Neuronal stem cell (in vitro differentiated cells): Measurements from ENCODE around the gene RNASEH2C.

Experiments used
- DNase-seq: peaks from one replicate; pipeline ENCODE4 v3.0.0-alpha.2; 2013; ENCODE audit warnings: low spot score
- H2AFZ ChIP-seq: one replicate; pipeline ENCODE4 v1.6.1; 2013; ENCODE audit warnings: mild to moderate bottlenecking, low read length, inconsistent platforms
- H2AK5ac ChIP-seq: 2 replicates; pipeline ENCODE4 v1.6.1; 2013; ENCODE audit warnings: low read depth, mild to moderate bottlenecking, inconsistent platforms, low read length, moderate library complexity, mixed read lengths
- H2BK120ac ChIP-seq: 2 replicates; pipeline ENCODE4 v1.6.1; 2013; ENCODE audit warnings: low read depth, mild to moderate bottlenecking, inconsistent platforms, low read length, moderate library complexity, mixed read lengths
- H2BK12ac ChIP-seq: one replicate; pipeline ENCODE4 v1.6.1; 2013; ENCODE audit warnings: low read length, inconsistent platforms
- H2BK15ac ChIP-seq: 2 replicates; pipeline ENCODE4 v1.6.1; 2013; ENCODE audit warnings: mild to moderate bottlenecking, low read length, inconsistent platforms, mixed read lengths
- H2BK5ac ChIP-seq: one replicate; pipeline ENCODE4 v1.6.1; 2013; ENCODE audit warnings: inconsistent platforms, mild to moderate bottlenecking, low read length, moderate library complexity
- H3K14ac ChIP-seq: one replicate; pipeline ENCODE4 v1.6.1; 2013; ENCODE audit warnings: low read length, inconsistent platforms
- H3K18ac ChIP-seq: 2 replicates; pipeline ENCODE4 v1.6.1; 2013; ENCODE audit warnings: low read length, inconsistent platforms
- H3K23ac ChIP-seq: 2 replicates; pipeline ENCODE4 v1.6.1; 2013; ENCODE audit warnings: low read depth, mild to moderate bottlenecking, mixed read lengths, low read length, inconsistent platforms; ENCODE audit not compliant: poor library complexity
- H3K27ac ChIP-seq: replicated peaks from 3 replicates; pipeline ENCODE4 v1.5.1; 2013; ENCODE audit warnings: low read length, inconsistent platforms
- H3K27me3 ChIP-seq, 3 experiments: 2 replicates each; pipeline ENCODE4 v1.6.1; 2013; ENCODE audit warnings: low read length in 3 of 3, mild to moderate bottlenecking in 2 of 3, inconsistent platforms in 1 of 3, low read depth in 1 of 3, mixed read lengths in 1 of 3, moderate library complexity in 1 of 3; ENCODE audit not compliant: control insufficient read depth in 3 of 3, insufficient read depth in 3 of 3
- H3K36me3 ChIP-seq, 2 donors: replicated peaks in 1 of 2; 2 replicates each; pipeline ENCODE4 v1.6.1; 2013; ENCODE audit warnings: low read length in 2 of 2; ENCODE audit not compliant: control insufficient read depth in 2 of 2, insufficient read depth in 2 of 2
- H3K4ac ChIP-seq: 2 replicates; pipeline ENCODE4 v1.6.1; 2013; ENCODE audit warnings: inconsistent platforms, mild to moderate bottlenecking, low read length, moderate library complexity
- H3K4me1 ChIP-seq, 2 donors: 1 replicate in 1 of 2; 2 replicates in 1 of 2; pipeline ENCODE4 v1.6.1; 2013; ENCODE audit warnings: low read length in 2 of 2, low read depth in 1 of 2; ENCODE audit not compliant: control insufficient read depth in 2 of 2, insufficient read depth in 1 of 2
- H3K4me2 ChIP-seq: one replicate; pipeline ENCODE4 v1.6.1; 2013; ENCODE audit warnings: mild to moderate bottlenecking, low read length, inconsistent platforms; ENCODE audit not compliant: insufficient read depth, poor library complexity, severe bottlenecking
- H3K4me3 ChIP-seq, 2 donors: 2 replicates each; pipeline ENCODE4 v1.5.1; 2013; ENCODE audit warnings: low read length in 2 of 2, mild to moderate bottlenecking in 2 of 2, inconsistent platforms in 1 of 2, moderate library complexity in 1 of 2
- H3K79me1 ChIP-seq: one replicate; pipeline ENCODE4 v1.6.1; 2013; ENCODE audit warnings: low read depth, mild to moderate bottlenecking, inconsistent platforms, low read length, moderate library complexity
- H3K9ac ChIP-seq: one replicate; pipeline ENCODE4 v1.6.1; 2013; ENCODE audit warnings: mild to moderate bottlenecking, low read depth, low read length, inconsistent platforms; ENCODE audit not compliant: poor library complexity
- H3K9me3 ChIP-seq, 2 donors: replicated peaks in 1 of 2; 2 replicates each; pipeline versions ENCODE3 to v1.6.1; 2013; ENCODE audit warnings: low read length in 2 of 2, mild to moderate bottlenecking in 2 of 2, inconsistent platforms in 1 of 2, low read depth in 1 of 2, mixed read lengths in 1 of 2, moderate library complexity in 1 of 2; ENCODE audit not compliant: control insufficient read depth in 2 of 2, insufficient read depth in 1 of 2
- H4K8ac ChIP-seq: one replicate; pipeline ENCODE4 v1.6.1; 2013; ENCODE audit warnings: low read depth, mild to moderate bottlenecking, inconsistent platforms, low read length, moderate library complexity
- H4K91ac ChIP-seq: one replicate; pipeline ENCODE4 v1.6.1; 2013; ENCODE audit warnings: low read length, low read depth, mild to moderate bottlenecking, inconsistent platforms; ENCODE audit not compliant: poor library complexity
- WGBS, 2 donors: extraction: QIAGEN DNeasy Blood & Tissue Kit; methylation state at CpG; one replicate each; pipeline ENCODE4 v1.1.7; 2013; ENCODE audit warnings: missing lambda C conversion rate in 2 of 2, mixed read lengths in 1 of 2; ENCODE audit not compliant: insufficient read length in 2 of 2, insufficient replicate concordance in 1 of 2; ENCODE audit errors: extremely low coverage in 2 of 2; 5-methylcytosine and 5-hydroxymethylcytosine counted together

RNASEH2C gene

GRCh38 chr11:65712633-65713076 is 7.9 kb downstream of the RNASEH2C start:
- Histone ChIP-seq H3K27ac (peak overlapping the region; percentile 32), H2BK120ac (no peak overlapping the region), H3K4me3 (peak overlapping the region; percentile 57 to 98)

DNA sequence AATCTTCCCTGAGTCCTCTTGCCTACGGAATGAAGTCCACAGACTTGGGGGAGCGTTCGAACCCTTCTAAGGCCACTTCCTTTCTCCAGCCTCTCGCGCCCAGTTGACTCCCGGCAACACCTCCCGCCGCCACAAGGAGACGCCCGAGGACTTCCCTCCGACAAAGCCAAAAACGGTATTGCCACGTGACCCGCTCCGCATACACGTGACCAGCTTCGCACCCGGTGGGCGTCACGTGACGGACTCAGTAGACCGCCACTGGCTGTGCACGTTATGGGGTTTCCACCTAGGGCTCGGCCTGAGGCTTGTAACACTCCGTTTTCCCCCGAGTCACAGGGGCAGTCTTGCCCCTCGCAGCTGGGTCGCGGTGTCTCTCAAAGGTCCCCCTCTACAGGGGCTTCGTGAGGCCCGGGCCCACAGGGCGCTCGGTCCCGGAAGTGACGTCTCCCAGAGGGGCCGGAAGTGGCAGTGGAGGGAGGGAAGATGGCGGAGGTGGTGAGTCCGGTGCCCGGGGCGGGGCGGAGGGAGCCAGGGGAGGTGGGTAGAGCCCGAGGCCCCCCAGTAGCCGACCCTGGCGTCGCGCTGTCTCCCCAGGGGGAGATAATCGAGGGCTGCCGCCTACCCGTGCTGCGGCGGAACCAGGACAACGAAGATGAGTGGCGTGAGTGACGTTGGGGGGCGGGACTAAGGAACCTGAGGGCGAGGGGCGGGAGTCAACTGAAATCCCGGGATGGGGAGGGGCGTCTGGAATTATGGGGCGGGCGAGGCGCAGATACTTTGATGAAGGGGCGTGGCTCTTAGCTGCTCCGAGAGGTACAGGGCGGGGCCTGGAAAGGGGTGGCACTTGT is 8.6 kb downstream of the RNASEH2C start, which contains the start of gene KAT5:
Gene KAT5, plus strand, starts transcription at position 468 of the 848 bp plus-strand sequence. Its CDS starts 16 bp downstream, at position 484.
- peaks cover 0 to 2% of the 10 kb centered on the region in 2 donors for H3K9me3 ChIP-seq
- H3K14ac ChIP-seq: peak within 1 kb of the TSS; percentile 59
- H3K18ac ChIP-seq: peak within 1 kb of the TSS; percentile 100
- H3K36me3 ChIP-seq: peaks cover 33 to 44% of the 10 kb centered on the region in 2 donors
- H3K4ac ChIP-seq: no peak within 1 kb of the TSS
- H2BK5ac ChIP-seq: peak within 1 kb of the TSS; percentile 96
- no CpG with 5 or more reads among the region's 65 CpGs for WGBS, 2 donors
- peak within 1 kb of the TSS; percentile 52 for H2BK120ac ChIP-seq
- peak within 1 kb of the TSS; percentile 97 for H3K23ac ChIP-seq
- H2AK5ac ChIP-seq: peak within 1 kb of the TSS; percentile 19
- no peak within 1 kb of the TSS for H4K91ac ChIP-seq
- H2BK15ac ChIP-seq: peak within 1 kb of the TSS; percentile 49
- H3K4me1 ChIP-seq: peaks cover 5 to 6% of the 10 kb centered on the region in 2 donors
- H3K79me1 ChIP-seq: peaks cover 6% of the 10 kb centered on the region
- H4K8ac ChIP-seq: peak within 1 kb of the TSS; percentile 83
- peak within 1 kb of the TSS; percentile 95 for H2AFZ ChIP-seq
- peak within 1 kb of the TSS; percentile 98 for H3K27ac ChIP-seq
- peaks cover 0 to 2% (median 0%) of the 10 kb centered on the region in 3 experiments for H3K27me3 ChIP-seq
- H3K4me3 ChIP-seq: peak within 1 kb of the TSS; percentile 57 to 98
- H3K4me2 ChIP-seq: peak within 1 kb of the TSS; percentile 89
- H3K9ac ChIP-seq: peak within 1 kb of the TSS; percentile 97
- no peak within 1 kb of the TSS for H2BK12ac ChIP-seq
- DNase-seq: peak; percentile 99

More at GRCh38 chr11:65712633-65713076, 7.9 kb downstream of the RNASEH2C start:
- H3K27me3 ChIP-seq: no peaks in the 10 kb centered on the region
- no peak overlapping the region for H2BK15ac ChIP-seq
- H2AFZ ChIP-seq: peak overlapping the region; percentile 95
- H4K8ac ChIP-seq: no peak overlapping the region
- no peak overlapping the region for H4K91ac ChIP-seq
- no peak overlapping the region for H2BK5ac ChIP-seq
- no peak overlapping the region for H2BK12ac ChIP-seq
- H3K9ac ChIP-seq: peak overlapping the region; percentile 86
- H2AK5ac ChIP-seq: peak overlapping the region; percentile 19
- H3K23ac ChIP-seq: no peak overlapping the region
- DNase-seq: no peak
- no CpG with 5 or more reads among the region's 11 CpGs for WGBS, 2 donors
- no peak overlapping the region for H3K4ac ChIP-seq
- H3K79me1 ChIP-seq: peaks cover 6% of the 10 kb centered on the region
- peaks cover 0 to 2% of the 10 kb centered on the region in 2 donors for H3K9me3 ChIP-seq
- H3K4me2 ChIP-seq: peak overlapping the region; percentile 51
- H3K14ac ChIP-seq: no peak overlapping the region
- H3K36me3 ChIP-seq: peaks cover 39 to 51% of the 10 kb centered on the region in 2 donors
- H3K4me1 ChIP-seq: peaks cover 5 to 6% of the 10 kb centered on the region in 2 donors
- no peak overlapping the region for H3K18ac ChIP-seq

- H2AK5ac ChIP-seq: no peak overlapping the region
- peaks cover 0 to 2% (median 0%) of the 10 kb centered on the region in 3 experiments for H3K27me3 ChIP-seq
- no peak for DNase-seq
- H3K23ac ChIP-seq: no peak overlapping the region
- H3K79me1 ChIP-seq: peaks cover 6% of the 10 kb centered on the region
- peaks cover 25 to 29% of the 10 kb centered on the region in 2 donors for H3K36me3 ChIP-seq
- no peak overlapping the region for H2BK120ac ChIP-seq
- H4K8ac ChIP-seq: no peak overlapping the region
- no CpG with 5 or more reads among the region's 3 CpGs for WGBS, 2 donors
- peaks cover 0 to 2% of the 10 kb centered on the region in 2 donors for H3K9me3 ChIP-seq
- no peak overlapping the region for H3K14ac ChIP-seq
- no peak overlapping the region for H2AFZ ChIP-seq
- no peak overlapping the region for H3K9ac ChIP-seq
- H2BK15ac ChIP-seq: no peak overlapping the region
- no peak overlapping the region for H3K4me3 ChIP-seq
- H3K4ac ChIP-seq: no peak overlapping the region
- no peak overlapping the region for H3K27ac ChIP-seq
- no peak overlapping the region for H3K18ac ChIP-seq
- H2BK5ac ChIP-seq: no peak overlapping the region
- H3K4me2 ChIP-seq: no peak overlapping the region
- H3K4me1 ChIP-seq: peaks cover 5 to 6% of the 10 kb centered on the region in 2 donors
- no peak overlapping the region for H4K91ac ChIP-seq
- no peak overlapping the region for H2BK12ac ChIP-seq
Observed at GRCh38 chr11:65710421-65710820, 10.2 kb downstream of the RNASEH2C start.

- Histone ChIP-seq H2BK12ac (no peak overlapping the region), H2BK120ac (no peak overlapping the region), H3K4me3 (no peak overlapping the region), H3K36me3 (peaks cover 19 to 21% of the 10 kb centered on the region in 2 donors), H3K4me2 (no peak overlapping the region), H3K27me3 (peaks cover 0 to 2% (median under 1%) of the 10 kb centered on the region in 3 experiments), H3K4me1 (peaks cover 5 to 6% of the 10 kb centered on the region in 2 donors), H3K14ac (no peak overlapping the region), H3K18ac (no peak overlapping the region), H3K27ac (no peak overlapping the region), H2AK5ac (no peak overlapping the region), H3K4ac (no peak overlapping the region), H3K79me1 (peaks cover 6% of the 10 kb centered on the region), H3K9ac (no peak overlapping the region), H3K9me3 (peaks cover 0 to 2% of the 10 kb centered on the region in 2 donors), H3K23ac (no peak overlapping the region), H2BK5ac (no peak overlapping the region), H4K8ac (no peak overlapping the region), H2AFZ (peak overlapping the region; percentile 20), H2BK15ac (no peak overlapping the region), H4K91ac (no peak overlapping the region)
- DNase-seq: no peak
- WGBS, 2 donors: no CpG with 5 or more reads among the region's 8 CpGs
Observed at GRCh38 chr11:65709661-65710060, 10.9 kb downstream of the RNASEH2C start.
